Astrocyte (in vitro differentiated cells and primary cell): ENCODE measurements around the gene TTF1.

ENCODE experiments used
- CTCF ChIP-seq: IDR thresholded peaks from 2 replicates; pipeline ENCODE4 v1.5.1; 2011; ENCODE audit warnings: low read depth, mild to moderate bottlenecking, inconsistent platforms, low read length, moderate library complexity; ENCODE audit not compliant: insufficient read depth
- EZH2 ChIP-seq: IDR thresholded peaks from 2 replicates; pipeline ENCODE4 v1.6.1; 2012; ENCODE audit warnings: mild to moderate bottlenecking, low read length, inconsistent platforms; ENCODE audit not compliant: insufficient read depth

GRCh38 chr9:132341177-132341840 lies 65.3 kb downstream of the TTF1 start:
- no peak for TF ChIP-seq CTCF
- TF ChIP-seq EZH2 = no peak
